Vagina (tissue), 2 donors: ENCODE measurements around the gene UBE4B.

Source experiments
- POLR2A ChIP-seq, 2 donors: fragments of 450-650 bp; IDR thresholded peaks; one replicate each; pipeline ENCODE4 v1.6.1; 2017; ENCODE audit warnings: antibody characterized with exemption in 2 of 2, mild to moderate bottlenecking in 2 of 2, moderate library complexity in 2 of 2
- TF ChIP-seq, protein P1 (sequence below), 3 experiments: fragments of 450-650 bp in 2 of 3; fragments of 200-600 bp in 1 of 3; sonication (generic) in 1 of 3; IDR thresholded peaks; one replicate each; pipeline ENCODE4 v1.5.1; 2017 to 2019; ENCODE audit warnings: antibody characterized with exemption in 3 of 3, mild to moderate bottlenecking in 2 of 3, moderate library complexity in 2 of 3

DNA sequence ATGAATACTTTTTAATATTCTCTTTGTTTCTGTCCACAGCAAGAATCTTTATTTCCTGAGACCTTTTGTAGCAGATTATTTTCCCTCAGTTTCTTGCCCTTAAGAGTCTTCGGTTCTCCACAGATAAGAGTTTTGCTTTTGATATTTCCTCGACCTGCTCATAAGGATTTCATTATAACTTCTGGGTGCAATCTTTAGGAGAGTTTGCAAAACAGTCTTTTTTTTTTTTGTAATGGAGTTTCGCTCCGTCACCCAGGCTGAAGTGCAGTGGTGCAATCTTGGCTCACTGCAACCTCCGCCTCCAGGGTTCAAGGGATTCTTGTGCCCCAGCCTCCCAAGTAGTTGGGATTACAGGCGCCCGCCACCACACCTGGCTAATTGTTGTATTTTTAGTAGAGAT lies 10.1 kb upstream of the UBE4B start:
- TF ChIP-seq, protein P1, sequence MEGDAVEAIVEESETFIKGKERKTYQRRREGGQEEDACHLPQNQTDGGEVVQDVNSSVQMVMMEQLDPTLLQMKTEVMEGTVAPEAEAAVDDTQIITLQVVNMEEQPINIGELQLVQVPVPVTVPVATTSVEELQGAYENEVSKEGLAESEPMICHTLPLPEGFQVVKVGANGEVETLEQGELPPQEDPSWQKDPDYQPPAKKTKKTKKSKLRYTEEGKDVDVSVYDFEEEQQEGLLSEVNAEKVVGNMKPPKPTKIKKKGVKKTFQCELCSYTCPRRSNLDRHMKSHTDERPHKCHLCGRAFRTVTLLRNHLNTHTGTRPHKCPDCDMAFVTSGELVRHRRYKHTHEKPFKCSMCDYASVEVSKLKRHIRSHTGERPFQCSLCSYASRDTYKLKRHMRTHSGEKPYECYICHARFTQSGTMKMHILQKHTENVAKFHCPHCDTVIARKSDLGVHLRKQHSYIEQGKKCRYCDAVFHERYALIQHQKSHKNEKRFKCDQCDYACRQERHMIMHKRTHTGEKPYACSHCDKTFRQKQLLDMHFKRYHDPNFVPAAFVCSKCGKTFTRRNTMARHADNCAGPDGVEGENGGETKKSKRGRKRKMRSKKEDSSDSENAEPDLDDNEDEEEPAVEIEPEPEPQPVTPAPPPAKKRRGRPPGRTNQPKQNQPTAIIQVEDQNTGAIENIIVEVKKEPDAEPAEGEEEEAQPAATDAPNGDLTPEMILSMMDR (IDR thresholded peaks at IDR 0.05): no peak
- no peak for TF ChIP-seq POLR2A (IDR thresholded peaks at IDR 0.05)
